NCI-H1436 treated with DMSO at 0.1 percent for 48 hours (cell line): Measurements from ENCODE around the gene ICA1.
"Not testable (repeated sequence)": the region's sequence is repeated elsewhere in the genome, so short reads cannot be mapped to it uniquely, and the experiment has no call there.

ENCODE experiments used
- DNase-seq: peaks from one replicate; lab custom pipeline; 2025; lab: John Stamatoyannopoulos, UW

The ICA1 gene

DNA sequence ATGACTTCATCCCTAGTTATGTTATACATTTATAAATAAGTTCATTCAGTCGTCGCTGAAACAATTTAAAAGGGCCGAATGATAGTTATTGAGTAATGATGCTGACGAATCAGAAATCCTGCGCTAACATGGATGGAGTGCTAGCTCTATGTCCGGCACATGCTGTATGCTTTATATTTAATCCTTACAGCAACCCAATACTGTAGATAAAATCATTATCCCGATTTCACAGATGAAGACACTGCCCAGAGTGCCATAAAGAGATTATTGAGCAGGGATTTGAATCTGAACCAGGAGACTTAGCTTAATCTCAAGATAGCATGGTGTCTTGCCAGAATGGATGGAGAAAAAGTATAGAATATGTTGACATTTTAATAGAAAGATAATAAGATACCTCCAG lies 1.1 kb upstream of the ICA1 start:
- no peak for DNase-seq

DNA sequence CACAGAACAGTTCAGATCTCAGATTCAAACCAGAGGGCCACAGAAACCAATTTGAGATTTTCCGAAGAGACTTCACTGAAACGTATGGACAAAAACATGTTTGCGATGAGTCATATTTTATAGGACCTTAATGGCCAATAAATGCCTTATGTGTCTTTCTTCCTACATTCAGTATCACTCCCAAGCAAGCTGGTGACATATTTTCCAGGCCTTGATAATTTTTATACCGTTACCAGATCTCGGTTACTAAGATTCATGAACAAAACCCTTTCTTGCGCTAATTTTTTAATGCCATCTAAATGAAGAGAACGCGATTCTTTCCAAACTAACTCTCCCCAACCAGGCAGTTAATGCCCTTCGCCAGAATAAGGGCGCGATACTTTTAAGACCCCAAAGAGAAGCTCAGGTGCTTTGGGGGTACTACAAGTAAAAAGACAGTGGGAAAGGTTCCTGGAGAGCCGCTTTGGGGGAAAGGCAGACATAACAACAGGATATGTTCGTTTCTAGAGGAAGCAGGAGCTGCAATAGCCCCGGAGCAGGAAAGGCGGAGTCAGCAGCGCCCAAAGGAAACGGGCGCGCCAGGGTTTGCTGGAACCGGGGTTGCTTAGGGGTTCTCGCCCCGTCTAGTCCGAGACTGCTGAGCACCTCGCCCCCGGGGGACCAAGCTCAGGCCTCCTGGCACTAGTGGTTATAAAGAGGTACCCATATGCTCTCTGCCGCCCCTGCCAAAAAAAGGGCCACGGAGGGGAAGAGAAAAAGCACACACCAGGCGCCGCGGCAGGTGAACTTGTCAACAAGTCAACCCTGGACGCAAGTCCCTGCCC lies 884 bp downstream of the ICA1 start:
- DNase-seq: no peak

DNA sequence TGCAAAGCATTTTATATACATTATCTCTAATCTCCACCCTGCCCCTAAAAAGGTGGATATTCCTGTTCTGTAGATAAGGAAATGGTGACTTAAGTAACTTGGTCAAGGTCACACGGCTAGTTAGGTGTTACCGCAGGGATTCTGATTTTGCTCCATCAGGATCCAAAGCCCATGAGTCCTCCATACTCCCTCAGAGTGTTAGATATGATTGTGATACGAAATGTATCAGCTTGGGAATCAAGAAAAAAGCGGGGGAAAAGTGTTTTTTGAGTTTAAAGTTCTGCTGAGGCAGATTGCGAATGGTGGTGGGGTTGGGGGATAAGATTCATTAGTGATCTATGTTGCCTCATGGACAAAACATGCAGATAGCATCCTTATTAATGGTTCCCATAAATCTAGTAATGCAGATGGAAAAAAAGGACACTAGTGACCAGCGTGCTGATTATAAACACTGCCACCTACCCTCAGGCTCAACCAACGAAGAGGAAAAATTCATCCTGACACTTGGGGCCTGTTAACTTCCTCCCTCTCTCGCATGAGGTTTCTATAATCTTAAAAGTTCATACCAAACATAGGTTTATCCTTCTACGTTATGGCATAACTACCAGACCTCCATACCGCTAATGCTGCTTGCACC lies 2.3 kb downstream of the ICA1 start:
- no peak for DNase-seq

DNA sequence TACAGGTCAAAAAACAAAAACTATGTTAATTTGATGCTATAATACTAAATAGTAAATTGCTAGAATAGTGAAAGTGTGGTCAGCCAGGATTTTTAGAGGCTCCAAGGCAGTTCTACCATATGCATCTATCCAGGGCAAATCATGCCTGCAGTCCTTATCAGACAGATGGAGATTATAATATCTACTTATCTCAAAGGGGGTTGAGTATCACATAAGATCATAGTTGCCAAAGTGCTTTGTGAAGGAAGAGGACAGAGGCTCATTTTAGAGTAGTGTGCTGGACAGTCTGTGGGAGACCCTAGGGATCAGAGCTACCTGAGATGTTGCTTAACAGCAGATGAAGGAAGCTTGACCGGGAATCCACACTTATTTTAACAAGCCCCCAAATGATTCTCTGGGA lies 3.2 kb downstream of the ICA1 start:
- DNase-seq: no peak

DNA sequence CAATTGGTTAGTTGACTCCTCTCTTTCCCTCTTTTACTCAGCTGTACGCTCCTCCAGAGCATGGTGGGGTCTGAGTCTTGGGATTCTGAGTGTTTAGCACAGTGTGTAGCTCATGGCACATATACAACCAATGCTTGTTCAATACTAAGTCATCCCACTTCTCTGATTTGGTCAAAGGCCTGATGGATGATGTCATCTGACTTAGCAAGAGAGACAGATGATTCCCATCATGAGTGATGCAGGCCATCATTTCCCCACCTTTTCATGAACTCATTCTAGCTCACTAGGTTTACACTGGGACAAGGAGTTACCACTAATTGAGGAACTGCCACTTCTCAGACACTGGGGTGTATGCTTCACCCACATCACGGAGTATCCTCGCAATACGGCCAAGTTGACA lies 3.8 kb downstream of the ICA1 start:
- no peak for DNase-seq

DNA sequence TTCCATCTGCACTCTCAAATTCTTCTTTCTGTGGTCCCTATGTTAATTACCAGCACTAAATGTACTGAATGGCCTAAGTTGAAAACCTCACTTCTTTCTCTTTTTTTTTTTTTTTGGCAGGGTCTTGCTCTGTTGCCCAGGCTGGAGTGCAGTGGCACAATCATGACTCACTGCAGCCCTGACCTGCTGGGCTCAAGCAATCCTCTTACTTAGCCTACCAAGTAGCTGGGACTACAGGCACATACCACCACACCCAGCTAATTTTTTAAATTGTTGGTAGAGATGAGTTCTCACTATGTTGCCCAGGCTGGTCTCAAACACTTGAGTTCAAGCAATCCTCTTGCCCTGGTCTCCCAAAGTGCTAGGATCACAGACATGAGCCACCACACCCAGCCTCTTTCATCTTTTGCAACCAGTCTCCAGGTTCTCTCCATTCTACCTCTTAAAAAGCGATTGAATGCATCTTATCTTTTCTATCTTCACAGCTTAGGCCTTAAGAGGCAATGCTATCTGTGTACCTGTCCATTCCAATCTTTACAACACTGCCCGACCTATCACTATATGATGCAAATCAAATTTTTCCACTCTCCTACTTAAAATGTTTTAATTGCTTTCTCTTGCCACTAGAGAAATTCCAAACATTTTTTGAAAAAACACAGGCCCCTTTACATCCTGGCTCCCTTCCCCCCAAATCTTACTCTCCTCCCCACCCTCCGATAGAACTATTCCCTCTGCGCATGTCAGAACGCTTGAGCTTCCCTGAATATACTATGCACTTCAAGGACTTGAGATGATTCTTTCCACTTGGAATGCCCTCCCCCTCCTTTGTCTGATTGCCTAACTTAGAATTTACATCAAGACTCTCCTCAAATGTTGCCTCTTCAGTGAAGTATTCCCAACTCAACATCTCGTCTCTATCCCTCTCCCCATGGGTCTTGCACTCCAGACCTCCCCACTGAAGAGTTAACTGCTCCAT lies 6.0 kb downstream of the ICA1 start:
- DNase-seq: no peak

DNA sequence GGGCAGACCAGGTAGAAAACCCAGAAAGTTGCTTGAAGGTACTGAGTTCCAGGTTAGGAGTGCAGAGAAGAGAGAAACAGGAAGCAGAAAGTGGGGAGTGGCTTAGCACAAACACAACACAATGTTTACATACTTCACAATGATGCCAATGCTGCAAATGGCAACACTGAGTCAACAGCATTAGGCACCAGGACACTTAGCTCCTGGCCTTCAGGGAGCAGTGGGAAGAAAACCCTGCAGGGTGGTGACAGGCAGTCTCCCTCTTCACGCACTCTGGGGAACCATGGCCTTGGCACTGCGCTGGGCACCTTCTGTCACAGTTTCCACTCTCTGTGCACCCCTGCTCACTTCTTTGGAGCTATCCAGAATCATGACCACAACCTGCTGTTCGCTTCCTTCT lies 7.3 kb downstream of the ICA1 start:
- DNase-seq: peak; percentile 74

DNA sequence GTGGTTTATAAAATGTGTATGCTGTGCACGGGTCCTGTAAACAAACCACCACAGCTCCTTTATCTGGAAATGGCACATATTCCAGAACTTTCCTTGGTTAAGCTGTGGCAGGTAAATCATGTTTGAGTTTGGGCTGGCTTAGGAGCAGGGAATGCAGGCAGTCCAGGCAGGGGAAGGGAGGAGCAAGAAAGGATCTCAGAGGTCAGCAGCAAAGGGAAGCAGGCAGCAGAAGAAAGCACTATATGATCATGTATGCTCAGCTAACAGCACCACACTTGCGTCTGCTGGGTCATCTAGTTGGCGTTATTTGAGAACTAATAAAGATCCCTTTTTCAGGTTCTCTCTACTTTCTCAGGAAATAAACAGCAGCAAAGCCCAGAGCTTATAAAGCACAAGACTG lies 7.8 kb downstream of the ICA1 start:
- DNase-seq: no peak

DNA sequence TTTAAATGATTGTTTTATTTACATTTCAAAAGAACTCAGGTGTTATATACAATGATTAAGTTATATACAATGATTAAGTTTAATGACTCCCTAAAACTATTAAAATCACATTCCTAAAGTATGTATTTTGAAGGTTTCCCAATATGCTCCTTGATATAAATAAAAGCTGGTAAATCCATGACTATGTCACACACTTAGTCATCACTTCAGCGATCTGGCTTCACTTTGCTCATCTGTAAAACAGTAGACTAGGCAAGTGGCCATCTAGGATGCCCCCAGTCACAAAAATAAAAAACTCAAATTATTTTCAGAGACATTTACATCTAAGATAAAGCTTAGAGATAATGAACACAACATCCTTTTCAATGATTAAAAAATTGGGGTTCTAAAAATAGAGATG lies 10.8 kb downstream of the ICA1 start:
- no peak for DNase-seq

DNA sequence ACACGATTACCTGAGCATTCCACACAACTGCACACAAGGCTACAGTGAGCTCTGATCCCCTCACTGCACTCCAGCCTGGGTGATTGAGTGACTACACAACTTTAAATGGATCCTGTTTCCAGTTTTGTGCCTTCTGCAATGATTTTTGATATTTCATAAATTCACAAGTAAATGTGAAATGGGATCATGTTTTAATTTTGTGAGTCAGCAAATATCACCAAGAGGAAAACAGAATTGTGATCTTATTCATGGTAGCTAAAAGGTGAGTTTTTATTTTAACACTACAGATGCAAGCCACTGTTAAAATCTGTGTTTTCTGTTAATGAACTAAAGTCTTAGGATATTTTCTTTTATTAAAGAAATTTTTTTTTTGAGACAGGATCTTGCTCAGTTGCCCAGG lies 11.4 kb downstream of the ICA1 start:
- DNase-seq: no peak

DNA sequence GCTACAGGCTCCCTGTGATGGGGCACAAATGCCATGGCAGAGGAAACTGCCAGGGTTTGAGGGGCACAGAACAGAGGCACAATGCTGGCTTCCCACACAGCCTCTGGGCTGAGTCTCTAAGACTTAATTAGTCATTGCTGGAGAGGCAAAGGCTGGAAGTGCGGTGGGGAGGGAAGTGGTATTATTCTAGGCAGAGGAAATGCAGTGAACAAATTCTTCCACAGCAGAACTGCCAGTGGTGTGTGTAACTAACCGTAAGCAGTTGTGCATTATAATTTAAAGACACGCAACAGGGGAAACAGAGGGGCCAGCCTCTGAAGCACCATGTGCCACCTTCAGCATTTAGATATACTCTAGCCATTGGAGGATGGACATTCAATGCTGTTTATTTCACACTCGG lies 12.8 kb downstream of the ICA1 start:
- DNase-seq: no peak

DNA sequence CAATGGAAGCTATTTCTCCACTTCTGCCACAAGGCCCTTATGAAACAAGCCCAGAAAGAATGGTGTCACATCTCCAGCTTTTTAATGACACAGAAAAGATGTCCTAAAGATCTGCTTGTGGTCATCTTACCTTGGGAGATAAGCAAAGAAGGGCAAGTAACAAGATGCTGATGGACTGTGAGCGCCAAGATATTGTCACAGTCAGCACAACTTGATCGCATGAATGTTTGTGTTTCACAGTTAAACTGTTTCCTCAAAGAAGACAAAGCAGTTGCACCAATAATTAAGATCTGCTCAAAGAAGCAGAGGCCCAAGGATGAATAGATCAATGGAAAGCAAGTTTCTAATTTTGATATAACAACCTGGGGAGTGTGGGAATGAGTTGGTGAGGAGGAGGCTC lies 15.9 kb downstream of the ICA1 start:
- no peak for DNase-seq

DNA sequence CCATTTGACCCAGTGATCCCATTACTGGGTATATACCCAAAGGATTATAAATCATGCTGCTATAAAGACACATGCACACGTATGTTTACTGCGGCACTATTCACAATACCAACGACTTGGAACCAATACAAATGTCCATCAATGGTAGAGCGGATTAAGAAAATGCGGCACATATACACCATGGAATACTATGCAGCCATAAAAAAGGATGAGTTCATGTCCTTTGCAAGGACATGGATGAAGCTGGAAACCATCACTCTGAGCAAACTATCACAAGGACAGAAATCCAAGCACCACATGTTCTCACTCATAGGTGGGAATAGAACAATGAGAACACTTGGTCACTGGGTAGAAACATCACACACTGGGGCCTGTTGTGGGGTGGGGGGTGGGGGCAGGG lies 16.9 kb downstream of the ICA1 start:
- not testable (repeated sequence) for DNase-seq

DNA sequence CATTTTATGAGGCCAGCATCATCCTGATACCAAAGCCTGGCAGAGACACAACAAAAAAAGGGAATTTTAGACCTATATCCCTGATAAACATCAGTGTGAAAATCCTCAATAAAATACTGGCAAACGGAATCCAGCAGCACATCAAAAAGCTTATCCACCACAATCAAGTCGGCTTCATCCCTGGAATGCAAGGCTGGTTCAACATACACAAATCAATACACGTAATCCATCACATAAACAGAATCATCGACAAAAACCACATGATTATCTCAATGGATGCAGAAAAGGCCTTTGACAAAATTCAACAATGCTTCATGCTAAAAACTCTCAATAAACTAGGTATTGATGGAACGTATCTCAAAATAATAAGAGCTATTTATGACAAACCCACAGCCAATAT lies 18.9 kb downstream of the ICA1 start:
- not testable (repeated sequence) for DNase-seq

DNA sequence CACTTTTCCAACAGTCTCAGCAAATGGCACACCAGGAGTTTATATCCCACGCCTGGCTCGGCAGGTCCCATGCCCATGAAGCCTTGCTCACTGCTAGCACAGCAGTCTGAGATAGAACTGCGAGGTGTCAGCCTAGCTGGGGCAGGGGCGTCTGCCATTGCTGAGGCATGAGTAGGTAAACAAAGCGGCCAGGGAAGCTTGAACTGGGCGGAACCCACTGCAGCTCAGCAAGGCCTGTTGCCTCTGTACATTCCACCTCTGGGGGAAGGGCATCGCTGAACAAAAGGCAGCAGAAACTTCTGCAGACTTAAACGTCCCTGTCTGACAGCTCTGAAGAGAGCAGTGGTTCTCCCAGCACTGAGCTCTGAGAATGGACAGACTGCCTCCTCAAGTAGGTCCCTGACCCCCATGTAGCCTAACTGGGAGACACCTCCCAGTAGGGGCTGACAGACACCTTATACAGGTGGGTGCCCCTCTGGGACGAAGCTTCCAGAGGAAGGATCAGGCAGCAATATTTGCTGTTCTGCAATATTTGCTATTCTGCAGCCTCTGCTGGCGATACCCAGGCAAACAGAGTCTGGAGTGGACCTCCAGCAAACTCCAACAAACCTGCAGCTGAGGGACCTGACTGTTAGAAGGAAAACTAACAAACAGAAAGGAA lies 22.1 kb downstream of the ICA1 start:
- not testable (repeated sequence) for DNase-seq

DNA sequence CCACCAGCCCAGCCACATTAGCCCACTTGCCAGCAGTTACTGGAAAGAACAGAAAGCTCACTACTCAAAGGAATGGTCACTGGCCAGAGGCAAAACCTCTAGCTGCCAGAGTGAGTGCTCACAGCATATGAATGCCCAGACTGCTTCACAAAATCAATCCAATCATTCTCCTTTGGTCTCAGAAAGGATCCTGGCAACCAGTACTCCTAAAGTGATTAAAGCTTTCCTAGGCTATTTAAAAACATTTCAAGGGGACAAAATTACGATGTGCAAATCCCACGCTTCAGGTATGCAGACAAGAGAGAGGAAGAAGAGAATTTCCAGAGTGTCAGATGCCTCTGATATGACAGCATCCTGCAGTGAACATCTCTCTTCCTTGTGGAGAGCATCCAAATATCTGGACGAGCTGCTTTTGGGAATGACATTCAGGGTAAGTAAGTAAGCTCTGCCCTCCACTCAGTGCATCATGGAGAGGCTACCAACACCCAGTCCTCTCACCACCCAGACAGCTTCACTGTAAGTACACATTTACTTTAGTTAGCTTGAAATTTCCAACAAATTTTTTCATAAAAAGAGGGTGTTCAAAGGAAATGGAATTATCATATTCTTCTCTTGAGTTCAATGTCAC lies 25.1 kb downstream of the ICA1 start:
- no peak for DNase-seq

DNA sequence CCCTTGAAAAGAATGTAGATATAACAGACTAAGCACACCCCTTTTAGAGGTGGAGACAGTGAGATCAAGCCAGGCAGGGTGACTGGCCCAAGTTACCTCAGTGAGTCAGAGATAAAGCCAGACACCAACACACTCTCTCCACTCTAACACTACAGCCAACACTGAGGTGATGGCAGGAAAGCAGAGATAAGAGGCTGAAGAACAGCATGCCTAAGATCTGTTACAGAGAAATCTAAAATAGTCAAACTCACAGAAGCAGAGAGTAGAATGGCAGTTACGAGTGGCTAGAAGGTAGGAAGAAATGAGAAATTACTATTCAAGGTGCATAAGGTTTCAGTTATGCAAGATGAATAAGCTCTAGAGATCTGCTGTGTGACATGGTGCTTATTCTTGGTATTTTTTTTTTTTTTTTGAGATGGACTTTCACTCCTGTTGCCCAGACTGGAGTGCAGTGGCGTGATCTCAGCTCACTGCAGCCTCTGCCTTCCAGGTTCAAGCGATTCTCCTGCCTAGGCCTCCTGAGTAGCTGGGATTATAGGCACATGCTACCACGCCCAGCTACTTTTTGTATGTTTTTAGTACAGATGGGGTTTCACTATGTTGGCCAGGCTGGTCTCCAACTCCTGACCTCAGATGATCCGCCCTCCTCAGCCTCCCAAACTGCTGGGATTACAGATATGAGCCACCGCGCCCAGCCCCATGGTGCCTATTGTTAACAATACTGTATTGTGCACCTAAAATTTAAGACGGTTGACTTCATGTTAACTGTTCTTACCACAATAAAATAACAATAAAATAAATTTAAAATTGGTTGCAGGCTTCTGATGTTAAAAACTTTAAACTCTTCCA lies 28.7 kb downstream of the ICA1 start:
- DNase-seq: no peak

DNA sequence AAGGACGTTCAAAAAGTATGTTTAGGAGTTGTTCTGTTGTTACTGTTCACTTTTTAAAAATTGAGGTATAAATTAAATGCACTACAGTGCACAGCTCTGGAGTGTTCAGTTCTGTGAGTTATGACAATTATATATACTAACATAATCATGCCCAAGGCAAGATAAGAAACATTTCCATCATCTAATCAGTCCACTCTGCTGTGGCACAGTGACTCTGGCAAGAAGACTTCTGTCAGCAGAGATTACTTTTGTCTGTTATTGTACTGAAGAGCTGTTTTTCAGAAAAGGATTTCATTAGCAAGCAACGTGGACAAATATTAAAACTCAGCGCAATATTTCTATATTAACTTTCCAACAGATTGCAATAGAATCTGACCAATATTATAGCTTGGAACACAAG lies 32.0 kb downstream of the ICA1 start:
- DNase-seq: no peak

DNA sequence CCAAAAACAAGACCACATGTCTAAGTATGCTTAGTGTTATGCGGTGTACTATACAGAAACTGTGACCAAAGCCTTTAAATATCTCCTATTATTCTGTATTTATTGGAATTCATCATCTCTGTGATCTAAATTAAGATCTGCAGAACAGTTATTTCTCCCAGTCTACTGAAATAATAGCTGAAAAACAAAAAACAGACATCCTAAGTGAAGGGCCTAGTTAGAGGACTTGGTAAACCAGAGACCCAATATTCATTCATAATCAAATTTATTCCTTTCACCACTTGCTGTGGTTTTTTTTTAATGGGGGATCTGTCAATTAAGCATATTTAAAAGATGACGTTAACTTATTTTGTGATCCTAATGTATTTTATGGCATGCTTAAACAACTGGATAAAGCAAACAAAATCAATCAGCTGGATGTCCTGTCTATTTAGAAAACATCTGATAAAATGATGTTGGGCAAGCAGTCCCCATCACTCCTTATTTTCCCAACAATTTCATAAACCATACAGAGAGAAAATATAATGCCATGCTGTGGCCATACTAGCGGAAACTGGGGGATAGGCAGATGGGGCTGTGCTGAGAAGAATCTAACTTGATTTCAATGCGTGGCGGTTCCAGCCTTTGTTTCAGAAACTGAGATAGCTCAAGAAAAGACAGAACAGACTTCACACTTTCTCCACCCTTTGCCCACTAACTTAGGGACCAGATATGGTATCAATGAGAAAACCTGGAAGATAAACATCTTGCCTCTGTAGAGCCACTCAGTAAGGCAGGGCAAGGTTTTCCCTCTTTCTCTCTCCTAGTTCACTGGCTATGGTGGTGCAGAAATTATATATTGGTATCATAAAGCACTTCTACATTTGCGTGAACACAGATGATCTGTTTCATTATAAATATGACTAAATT lies 32.9 kb downstream of the ICA1 start:
- no peak for DNase-seq

DNA sequence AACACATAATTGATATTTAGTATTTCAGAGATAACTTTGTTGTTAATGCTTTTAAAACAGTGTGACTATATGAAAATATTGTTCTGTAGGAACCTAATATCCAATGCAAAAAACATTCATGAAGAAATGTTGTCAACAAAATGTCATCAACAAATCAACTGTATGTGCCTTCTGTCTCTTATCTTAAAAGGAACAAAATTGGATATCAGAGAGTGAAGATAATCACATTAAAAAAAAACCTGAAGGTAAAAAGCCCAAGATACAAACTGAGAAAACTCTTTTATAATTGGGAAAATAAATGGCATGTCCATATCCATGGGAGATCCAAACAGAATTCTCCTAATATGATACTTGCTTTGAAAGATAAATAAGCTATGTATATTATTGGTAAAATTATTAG lies 33.9 kb downstream of the ICA1 start:
- DNase-seq: no peak
